CD4-positive, alpha-beta T cell treated with Interleukin-2 at 100 ng/mL for 4 hours (primary cell): ENCODE results near the gene TMEM121.
"Not testable (repeated sequence)": the region's sequence is repeated elsewhere in the genome, so short reads cannot be mapped to it uniquely, and the experiment has no call there.

ENCODE experiments used
- DNase-seq: peaks from one replicate; pipeline ENCODE4 v3.0.0-alpha.2; 2020; ENCODE audit warnings: low spot score

TMEM121 gene

DNA sequence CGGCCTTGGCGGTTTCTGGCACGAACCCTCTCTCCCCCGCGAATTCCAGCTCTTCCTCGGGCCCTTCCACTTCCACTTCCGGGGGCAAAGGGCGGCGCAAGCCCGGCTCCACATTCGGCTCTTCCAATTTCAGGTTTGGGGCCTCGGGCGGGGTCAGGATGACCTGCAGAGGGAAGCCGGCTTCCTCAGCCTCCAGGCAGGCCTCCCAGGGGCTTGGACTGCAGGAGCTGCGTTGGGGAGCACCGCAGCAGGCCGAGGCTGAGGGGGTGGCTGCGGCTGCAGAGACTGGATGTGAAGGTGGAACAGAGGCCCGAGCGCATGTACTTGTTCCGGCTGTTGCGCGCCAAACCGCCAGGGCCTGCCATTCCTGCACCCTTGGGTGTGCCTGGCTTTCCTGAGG is 20.7 kb downstream of the TMEM121 start:
- not testable (repeated sequence) for DNase-seq

DNA sequence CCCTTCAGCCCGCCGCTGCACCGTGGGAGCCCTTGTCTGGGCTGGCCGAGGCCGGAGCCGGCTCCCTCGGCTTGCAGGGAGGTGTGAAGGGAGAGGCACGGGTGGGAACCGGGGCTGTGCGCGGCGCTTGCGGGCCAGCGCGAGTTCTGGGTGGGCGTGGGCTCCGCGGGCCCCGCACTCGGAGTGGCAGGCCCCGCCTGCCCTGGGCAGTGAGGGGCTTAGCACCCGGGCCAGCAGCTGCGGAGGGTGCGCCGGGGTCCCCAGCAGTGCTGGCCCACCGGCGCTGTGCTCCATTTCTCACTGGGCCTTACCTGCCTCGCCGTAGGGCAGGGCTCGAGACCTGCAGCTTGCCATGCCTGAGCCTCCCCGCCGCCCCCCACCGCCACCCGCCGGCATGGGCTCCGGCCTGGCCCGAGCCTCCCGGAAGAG is 21.4 kb downstream of the TMEM121 start:
- no peak for DNase-seq

DNA sequence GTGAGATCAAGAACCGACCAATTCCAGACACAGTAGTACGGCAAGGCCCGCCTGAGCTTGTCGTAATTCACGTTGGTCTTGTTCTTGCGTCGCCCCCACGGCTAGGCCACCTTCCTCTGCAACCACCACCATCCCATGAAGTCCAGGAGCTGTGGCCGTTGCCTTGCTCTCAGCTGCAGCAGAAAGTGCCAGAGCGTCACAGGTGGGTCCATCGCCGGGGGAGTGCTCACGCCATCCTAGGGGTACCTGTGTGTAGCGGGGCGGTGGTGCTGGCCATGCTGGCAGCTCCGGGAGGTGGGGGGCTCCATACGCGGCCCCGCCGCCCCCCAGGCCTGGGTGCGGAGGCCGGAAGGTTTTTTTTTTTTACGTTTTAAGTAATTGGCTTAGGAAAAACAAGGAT is 23.1 kb downstream of the TMEM121 start:
- no peak for DNase-seq

DNA sequence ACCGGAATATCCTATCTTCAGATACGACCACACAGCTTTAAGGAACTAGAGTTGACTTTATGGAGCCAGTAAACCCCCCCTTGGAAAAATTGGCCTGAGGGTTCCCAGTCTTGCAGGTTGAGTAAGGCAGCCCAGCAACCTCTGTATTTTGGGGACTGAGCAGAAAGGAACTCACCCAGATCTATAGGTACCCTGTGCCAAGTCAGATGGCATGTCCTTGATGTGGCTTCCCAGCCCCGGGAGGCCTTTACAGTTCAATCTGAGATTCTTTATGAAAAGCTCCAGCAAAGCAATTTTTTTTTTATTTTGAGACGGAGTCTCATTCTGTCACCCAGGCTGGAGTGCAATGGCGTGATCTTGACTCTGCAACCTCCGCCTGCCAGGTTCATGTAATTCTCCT is 27.6 kb downstream of the TMEM121 start:
- DNase-seq: no peak

DNA sequence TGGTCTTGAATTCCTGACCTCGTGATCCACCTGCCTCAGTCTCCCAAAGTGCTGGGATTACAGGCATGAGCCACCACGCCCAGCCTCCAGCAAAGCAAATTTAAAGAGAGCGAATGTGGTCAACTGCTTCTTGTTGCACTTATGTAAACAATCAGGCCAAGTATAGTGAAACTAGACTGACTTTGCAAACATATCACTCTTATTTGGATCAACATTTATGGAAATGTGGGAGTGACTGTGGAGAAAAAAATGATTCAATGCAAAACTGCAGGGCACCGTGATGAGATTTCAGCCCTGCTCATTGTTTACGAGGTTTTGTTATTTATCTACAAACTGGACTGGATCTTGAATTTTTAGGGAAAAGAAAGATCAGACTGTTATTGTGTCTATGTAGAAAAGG is 28.1 kb downstream of the TMEM121 start:
- DNase-seq: no peak

DNA sequence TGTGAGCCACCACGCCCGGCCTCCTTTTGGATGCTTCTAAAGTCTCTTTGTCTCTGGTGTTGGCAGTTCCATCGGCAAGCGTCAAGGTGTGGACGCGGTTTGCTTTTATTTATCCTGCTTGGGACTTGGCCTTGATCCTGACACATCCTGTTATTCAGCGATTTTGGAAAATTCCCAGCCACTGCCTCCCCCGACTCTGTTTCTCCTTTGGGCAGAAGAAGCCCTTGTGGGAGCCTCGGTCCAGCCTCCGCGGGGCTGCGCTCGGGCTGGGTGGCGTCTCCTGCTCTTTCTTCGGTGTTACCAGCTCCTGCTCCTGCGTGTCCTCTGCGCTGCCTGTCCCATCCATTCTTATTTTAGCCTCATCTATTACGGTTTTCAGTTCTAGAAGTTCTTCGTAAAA is 31.3 kb downstream of the TMEM121 start:
- not testable (repeated sequence) for DNase-seq

DNA sequence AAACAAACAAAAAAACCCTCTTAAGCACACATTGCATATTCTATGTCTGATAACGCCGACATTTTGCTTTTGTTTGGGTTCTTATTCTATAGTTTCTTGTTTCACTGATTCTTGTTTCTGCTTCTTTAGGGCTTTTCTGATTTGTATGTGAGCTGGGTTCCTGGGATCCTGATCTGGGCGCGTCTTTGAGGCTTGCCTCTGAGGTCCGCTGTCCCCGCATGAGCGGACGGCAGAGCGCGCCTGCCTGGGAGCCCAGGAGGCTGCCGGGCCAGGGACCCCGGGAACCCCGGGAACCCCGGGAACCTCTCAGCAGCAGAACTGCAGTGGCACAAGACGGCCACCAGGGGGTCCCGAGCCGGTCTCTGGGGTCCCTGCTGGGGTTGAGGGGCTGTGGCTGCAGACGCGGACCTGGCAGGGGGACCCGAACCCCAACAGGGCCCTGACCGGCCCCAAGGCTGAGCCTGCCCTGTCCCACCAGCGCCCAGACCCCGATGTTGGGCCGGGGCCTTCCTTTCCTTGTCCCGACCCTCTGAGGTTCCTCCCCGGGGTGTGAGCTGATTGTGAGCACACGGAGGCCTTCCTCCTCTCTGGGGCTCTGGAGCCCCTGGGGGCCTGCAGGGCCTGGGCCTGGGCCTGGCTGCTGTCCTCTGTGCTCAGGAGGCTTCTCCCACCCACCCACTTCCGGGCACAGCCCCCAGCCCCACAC is 32.2 kb downstream of the TMEM121 start:
- not testable (repeated sequence) for DNase-seq

DNA sequence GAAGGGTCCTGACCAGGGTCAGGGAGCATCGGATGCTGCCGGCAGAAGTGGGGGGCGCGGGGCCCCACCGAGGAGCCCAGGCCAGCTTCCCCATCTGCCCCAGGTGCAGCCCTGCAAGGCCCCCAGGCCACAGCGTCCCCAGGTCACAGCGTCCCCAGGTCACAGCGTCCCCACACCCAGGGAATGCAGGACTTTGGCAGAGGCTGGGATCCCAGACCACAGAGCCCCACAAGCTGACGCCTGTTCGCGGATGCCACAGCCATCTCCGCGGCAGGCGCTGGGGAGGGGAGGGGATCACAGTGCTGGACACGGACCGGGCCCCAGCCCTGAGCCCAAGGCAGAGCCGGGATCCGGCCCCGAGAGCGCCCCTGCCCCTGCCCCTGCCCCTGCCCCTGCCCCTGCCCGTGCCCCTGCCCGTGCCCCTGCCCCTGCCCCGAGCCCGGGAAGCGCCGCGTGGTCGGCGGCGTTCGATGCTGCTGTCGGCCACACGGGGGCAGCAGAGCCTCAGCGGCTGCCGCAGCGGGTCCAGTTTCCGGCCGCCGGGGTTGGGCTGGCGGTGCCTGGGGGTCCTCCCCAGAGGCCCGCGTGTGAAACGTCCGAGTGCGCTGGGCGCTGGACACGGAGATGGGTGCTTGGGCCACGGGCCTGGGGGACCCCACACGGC is 33.1 kb downstream of the TMEM121 start:
- not testable (repeated sequence) for DNase-seq

DNA sequence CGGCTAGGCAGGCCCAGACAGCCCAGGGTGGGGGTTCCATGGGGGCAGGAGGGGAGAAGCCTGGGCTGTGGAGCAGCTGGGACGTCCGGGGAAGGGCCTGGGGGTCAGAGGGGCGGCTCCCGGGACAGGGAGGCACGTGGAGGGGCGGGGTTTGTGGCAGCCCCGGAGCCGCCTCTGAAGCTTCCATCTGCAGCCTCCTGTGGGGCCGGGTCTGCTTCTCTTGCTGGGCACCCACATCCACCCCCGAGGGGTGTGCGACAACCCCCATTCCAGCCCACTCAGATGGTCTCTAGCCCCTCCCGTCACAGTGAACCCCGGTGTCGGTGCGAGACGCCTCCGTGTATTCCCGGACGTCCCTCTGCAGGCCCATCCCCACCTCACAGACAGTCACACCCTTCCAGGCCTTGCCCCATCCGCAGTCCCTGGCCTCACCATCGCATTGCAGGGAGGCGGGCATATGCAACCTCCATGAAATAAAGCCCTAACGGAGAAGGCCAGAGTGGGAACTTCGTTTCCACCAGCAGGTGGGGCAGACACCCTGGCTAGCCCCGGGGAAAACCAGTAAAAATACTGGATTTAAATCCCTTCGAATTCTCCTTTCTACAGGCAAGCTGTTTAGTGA is 33.8 kb downstream of the TMEM121 start:
- not testable (repeated sequence) for DNase-seq

DNA sequence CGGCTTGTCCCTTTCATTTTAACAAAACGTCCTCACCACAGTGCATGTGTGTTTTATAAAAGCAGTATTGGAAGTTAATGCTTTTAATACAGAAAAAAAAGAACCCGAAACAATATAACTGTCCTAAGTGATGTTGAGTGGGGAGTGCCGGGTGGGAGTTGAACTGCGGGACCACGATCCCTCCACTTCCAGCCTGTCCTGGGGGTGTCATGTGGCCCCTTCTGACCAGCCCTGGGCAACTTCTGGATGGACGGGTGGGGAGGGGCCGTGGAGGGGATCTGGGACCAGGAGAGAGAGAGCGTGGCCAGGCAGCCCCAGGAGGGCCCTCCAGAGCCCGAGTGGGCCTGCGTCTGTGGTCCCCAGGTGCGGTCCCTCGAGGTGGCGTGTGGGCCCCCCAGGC is 35.0 kb downstream of the TMEM121 start:
- DNase-seq: not testable (repeated sequence)

DNA sequence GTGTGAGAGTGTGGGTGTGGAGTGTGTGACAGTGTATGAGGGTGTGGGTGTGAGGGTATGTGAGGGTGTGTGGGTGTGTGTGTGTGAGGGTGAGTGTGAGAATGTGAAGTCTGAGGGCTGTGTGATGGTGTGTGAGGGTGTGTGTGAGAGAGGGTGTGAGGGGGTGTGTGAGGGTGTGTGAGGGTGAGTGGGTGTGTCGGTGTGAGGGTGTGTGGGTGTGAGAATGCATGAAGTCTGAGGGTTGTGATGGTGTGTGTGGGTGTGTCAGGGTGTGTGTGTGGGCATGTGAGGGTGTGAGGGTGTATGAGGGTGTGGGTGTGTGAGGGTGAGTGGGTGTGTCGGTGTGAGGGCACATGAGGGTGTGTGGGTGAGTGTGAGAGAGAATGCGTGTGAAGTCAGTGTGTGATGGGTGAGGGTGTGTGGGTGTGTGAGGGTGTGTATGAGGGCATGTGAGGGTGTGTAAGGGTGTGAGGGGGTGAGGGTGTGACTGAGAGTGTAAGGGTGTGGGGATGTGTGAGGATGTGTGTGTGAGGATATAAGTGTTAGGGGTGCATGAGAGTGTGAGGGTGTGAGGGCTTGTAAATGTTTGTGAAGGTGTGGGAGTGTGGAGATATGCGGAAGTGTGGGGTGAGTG is 36.4 kb downstream of the TMEM121 start:
- DNase-seq: no peak

DNA sequence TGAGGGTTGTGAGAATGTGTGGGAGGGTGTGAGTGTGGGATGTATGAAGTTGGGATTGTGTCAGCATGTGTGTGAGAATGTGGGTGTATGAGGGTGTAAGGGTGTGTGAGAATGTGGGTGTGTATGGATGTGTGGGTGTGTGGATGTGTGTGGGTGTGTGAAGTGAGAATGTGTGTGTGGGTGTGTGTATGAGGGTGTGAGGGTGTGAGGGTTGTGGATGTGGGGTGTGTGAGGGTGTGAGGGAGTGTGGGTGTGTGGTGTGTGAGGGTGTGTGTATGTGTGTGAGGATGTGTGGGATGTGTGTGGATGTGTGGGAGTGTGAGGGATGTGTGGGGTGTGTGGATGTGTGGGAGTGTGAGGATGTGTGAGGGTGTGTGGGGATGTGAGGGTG is 37.0 kb downstream of the TMEM121 start:
- no peak for DNase-seq

DNA sequence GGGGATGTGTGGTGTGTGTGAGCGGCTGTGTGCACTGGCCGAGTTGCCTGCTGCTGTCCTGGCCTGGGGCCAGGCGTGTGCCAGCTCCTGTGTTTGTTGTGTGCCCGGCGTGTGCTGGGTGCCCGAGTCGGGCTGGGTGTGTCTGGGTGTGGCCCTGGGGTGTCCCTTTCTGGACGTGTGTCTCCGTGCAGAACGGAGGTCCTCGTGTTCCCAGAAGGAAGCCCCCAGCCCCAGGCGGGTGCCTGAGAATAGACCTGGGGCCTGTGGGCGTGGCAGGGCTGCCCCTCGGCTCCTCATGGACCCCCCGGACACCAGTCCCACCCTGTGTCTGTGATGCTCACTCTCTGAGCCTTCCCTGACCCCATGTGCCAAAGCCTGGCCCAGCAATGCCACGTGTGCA is 38.2 kb downstream of the TMEM121 start:
- not testable (repeated sequence) for DNase-seq

DNA sequence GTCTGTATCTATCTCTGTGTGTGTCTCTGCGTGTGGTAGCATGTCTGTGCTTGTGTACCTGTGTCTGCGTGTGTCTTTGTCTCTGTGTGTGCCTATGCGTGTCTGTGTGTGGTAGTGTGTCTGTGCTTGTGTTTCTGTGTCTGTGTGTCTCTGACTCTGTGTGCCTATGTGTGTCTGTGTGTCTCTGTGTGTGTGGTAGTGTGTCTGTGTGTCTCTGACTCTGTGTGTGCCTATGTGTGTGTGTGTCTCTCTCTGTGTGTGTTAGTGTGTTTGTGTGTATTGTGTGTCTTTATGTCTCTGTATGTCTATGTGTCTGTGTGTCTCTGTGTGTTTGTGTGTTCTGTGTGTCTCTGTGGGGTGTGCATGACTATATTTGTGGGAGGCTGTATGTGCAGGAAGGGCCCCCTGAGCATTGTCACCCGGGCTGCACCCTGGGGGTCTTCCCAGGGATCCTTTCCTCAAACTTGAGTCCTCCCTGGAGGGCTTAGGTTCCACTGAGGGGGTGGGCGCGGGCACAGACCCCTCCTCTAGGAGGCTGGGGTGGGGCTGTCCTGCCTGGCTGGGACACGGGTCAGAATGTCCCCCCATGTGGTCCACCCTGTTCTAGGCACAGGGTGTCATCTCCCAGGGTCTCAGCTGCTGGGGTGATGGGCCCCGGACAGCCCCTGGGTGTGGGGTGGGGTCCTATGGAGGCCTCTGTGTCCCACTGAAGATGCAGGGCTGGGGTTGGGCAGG is 39.0 kb downstream of the TMEM121 start:
- DNase-seq: not testable (repeated sequence)

DNA sequence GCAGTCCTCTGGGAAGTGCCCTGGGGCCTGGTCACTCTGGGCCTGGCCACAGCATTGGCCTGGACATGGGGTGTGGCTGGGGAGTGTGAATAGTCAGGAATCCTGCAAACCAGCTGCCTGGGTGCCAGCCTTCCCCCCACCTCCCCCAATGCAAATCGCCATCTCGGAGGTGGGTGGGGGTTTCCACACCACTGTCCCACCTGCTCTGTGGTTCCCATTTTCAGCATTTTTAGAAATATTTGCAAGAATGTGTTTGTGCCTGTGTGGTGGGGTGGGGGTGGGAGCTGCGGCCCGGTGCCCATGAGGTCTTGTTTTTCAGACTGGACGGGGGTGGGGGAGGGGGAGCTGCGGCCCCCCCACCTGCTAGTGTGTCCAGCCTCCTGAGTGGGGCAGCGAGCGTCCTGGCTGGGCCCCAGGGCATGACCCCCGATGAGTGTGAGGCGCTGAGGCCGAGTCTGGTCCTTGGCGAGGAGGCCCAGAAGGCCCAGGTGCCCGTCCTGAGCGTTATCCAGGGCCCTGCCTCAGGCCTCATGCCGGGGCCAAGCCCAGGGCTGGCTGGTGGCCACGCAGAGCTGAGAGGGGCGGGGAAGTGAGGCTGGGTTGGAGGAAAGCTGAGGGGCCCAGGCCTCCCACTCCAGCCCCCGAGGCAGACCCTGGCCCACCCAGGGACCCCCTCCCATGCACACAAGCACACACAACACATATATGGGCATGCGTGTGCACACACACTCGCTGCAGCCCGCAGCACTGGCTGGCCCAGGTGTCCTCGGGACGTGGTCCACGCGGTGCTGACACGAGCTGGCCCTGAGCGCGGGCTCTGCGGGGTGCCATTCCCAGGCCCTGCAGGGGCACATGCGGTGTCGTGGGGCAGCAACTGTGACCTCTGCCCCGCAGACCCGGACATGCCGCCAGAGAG is 40.1 kb downstream of the TMEM121 start:
- not testable (repeated sequence) for DNase-seq

DNA sequence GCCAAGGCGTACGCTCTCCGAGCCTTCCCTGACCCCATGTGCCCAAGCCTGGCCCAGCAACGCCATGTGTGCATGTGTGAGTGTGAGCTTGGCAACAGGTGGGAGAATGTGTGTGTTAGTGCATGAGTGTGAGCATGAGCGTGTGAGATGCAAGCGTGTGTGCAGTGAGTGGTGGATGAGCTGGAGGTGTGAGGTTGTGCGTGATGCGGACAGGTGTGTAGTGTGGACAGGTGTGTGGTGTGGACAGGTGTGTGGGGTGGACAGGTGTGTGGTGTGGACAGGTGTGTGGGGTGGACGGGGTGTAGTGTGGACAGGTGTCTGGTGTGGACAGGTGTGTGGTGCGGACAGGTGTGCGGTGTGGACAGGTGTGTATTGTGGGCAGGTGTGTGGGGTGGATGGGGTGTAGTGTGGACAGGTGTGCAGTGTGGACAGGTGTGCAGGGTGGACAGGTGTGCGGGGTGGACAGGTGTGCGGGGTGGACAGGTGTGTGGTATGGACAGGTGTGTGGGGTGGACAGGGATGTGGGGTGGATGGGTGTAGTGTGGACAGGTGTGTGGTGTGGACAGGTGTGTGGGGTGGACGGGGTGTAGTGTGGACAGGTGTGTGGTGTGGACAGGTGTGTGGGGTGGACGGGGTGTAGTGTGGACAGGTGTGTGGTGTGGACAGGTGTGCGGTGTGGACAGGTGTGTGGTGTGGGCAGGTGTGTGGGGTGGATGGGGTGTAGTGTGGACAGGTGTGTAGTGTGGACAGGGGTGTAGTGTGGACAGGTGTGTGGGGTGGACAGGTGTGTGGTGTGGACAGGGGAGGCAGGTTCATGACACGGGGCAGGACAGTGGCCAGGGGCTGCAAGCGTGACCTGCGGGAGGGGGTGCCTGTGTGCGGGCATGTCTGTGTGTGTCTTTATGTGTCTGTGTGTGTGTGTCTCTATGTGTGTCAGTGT is 41.1 kb downstream of the TMEM121 start:
- DNase-seq: not testable (repeated sequence)

DNA sequence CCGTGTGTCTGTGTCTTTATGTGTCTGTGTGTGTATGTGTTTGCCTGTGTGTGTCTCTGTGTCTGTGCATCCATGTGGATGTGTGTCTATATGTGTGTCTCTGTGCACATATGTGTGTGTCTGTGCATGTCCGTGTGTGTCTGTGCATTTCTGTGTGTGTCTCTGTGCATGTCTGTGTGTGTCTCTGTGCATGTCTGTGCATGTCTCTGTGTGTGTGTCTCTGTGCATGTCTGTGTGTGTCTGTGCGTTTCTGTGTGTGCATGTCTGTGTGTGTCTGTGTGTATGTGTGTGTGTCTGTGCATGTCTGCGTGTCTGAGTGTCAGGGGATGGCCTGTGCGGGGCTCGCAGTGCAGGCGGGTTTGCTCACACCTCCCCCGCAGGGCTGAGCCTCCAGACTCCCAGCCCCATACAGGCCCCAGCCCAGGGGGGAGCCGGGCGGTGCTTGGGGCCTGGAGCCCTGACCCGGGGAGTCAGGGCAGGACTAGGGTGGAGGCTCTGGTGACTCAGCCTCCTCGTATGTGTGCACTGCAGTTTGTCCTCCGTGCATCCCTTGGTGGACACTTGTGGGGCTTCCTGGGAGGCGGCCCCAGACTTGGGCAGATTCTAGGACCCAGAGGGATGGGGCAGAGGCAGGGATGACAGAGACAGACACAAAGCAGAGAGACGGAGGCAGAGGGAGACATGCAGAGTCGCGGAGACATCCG is 41.9 kb downstream of the TMEM121 start:
- DNase-seq: not testable (repeated sequence)

DNA sequence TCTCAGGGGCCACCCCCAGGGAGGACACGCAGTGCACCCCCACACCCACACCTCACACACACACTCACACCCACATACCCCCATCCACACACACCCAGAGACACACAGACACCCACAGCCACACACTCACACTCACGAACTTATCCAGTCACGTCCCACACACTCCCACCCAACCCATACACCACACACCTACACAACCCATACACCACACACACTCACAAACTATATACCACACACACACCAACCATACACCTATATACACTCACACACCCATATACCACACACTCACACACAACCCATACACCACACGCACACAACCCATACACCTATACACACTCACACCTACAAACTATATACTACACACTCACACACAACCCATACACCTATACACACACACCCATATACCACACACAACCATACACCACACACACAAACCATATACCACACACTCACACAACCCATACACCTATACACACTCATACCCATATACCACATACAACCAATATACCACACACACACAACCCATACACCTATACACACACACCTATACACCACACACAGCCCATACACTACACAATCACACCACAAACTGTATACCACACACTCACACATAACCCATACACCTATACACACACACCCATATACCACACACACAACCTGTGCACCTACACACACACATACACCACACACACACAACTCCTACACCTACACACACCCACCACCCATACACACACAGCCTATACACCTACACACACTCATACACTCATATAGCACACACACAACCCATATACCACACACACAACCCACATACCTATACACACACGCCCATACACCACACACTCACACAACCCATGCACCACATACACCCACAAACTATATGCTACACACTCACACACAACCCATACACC is 42.7 kb downstream of the TMEM121 start:
- DNase-seq: no peak
